NCI-H69 (cell line): ENCODE measurements around the gene UGCG.

Experiments
- DNase-seq: peaks from one replicate; lab custom pipeline; 2025; lab: John Stamatoyannopoulos, UW

Gene UGCG

GRCh38 chr9:111984086-111984802, 87.6 kb downstream of the UGCG start:
- DNase-seq: no peak
